RPMI7951 (cell line): ENCODE results near the gene ICA1L. TPM values are rescaled to one million over a fixed set of nuclear protein-coding genes. Genes with fewer than 3 reads are reported as not detected.
A peak's percentile ranks its signal among the peaks of the same experiment; 100 is the strongest.
"Not testable (repeated sequence)": the region's sequence is repeated elsewhere in the genome, so short reads cannot be mapped to it uniquely, and the experiment has no call there.

Experiments
- DNase-seq: peaks from one replicate; pipeline ENCODE4 v3.0.0-alpha.2; 2012; ENCODE audit warnings: low read depth
- total RNA-seq: library from RNA; depleted of rRNA; stranded (reverse); fragments of >200 nt; shearing (Covaris generic); gene quantifications from 2 replicates; pipeline ENCODE4 v1.2.3, GENCODE V29; 2014; rRNA removed

The ICA1L gene
- 2.4 and 2.6 TPM in 2 replicates for total RNA-seq

GRCh38 chr2:202871300-202872141 is at the start of gene ICA1L:
Gene ICA1L, minus strand, starts transcription at chr2:202871766. Its CDS starts 42,757 bp downstream, at chr2:202829009.
- DNase-seq: peak; percentile 73

- no peak for DNase-seq
Observed at GRCh38 chr2:202918860-202919259, 47.3 kb upstream of the ICA1L start.

GRCh38 chr2:202912342-202913201 is 41.0 kb upstream of the ICA1L start:
- DNase-seq: not testable (repeated sequence)

GRCh38 chr2:202911512-202912341 is 40.2 kb upstream of the ICA1L start, which contains the start of the genes CARF and WDR12:
Gene CARF, plus strand, starts transcription at chr2:202912275. Its CDS starts 29,628 bp downstream, at chr2:202941903.
Gene WDR12, minus strand, starts transcription at chr2:202911673. Its CDS starts 197 bp downstream, at chr2:202911476.
- peak; percentile 94 for DNase-seq

- no peak for DNase-seq
Observed at GRCh38 chr2:202911203-202911511, 39.6 kb upstream of the ICA1L start.

- DNase-seq: no peak
Observed at GRCh38 chr2:202910698-202911097, 39.1 kb upstream of the ICA1L start.

GRCh38 chr2:202910250-202910649 is 38.7 kb upstream of the ICA1L start:
- DNase-seq: not testable (repeated sequence)

GRCh38 chr2:202909394-202910192 is 38.0 kb upstream of the ICA1L start:
- DNase-seq: no peak

- no peak for DNase-seq
Observed at GRCh38 chr2:202908186-202908585, 36.6 kb upstream of the ICA1L start.

- not testable (repeated sequence) for DNase-seq
Observed at GRCh38 chr2:202905507-202905906, 33.9 kb upstream of the ICA1L start.

GRCh38 chr2:202885190-202885589 is 13.6 kb upstream of the ICA1L start:
- no peak for DNase-seq

- DNase-seq: peak; percentile 17
Observed at GRCh38 chr2:202883987-202884675, 12.6 kb upstream of the ICA1L start.

GRCh38 chr2:202881570-202881969 is 10.0 kb upstream of the ICA1L start:
- DNase-seq: no peak

- no peak for DNase-seq
Observed at GRCh38 chr2:202877699-202878098, 6.1 kb upstream of the ICA1L start.

- peak; percentile 62 for DNase-seq
Observed at GRCh38 chr2:202870431-202871299, 901 bp downstream of the ICA1L start.

GRCh38 chr2:202861987-202862386 is 9.6 kb downstream of the ICA1L start:
- DNase-seq: no peak

- DNase-seq: no peak
Observed at GRCh38 chr2:202858601-202859000, 13.0 kb downstream of the ICA1L start.

GRCh38 chr2:202849343-202849742 is 22.2 kb downstream of the ICA1L start:
- not testable (repeated sequence) for DNase-seq

GRCh38 chr2:202848813-202849212 is 22.8 kb downstream of the ICA1L start:
- DNase-seq: no peak
